ENCODE data around the gene TFEB.

Gene TFEB

DNA sequence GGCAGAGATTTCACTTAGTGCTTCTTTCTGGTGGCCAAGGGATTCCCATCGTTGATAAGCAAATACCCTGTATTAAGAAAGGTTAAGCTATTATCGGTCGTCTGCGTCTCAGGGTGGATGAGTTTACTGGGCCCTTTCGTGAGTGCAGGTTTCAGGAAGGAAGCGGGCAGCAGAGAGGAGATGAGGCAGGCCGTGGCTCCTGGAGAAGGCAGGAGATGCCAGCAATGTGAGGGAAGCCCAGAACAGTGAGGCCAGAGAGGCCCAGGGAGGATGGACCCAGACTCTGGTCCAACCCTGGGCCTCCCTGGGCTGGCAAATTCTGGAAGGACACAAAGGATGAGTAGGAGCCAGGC is 11.2 kb downstream of the TFEB start:
- H2BK120ac ChIP-seq (ENCODE audit: low read depth, low read length), result no peak overlapping the region
- H3K27me3 ChIP-seq (ENCODE audit: insufficient read depth, low read length, poor library complexity), result no peaks in the 10 kb centered on the region
- H2AK5ac ChIP-seq (ENCODE audit: low read length), result no peak overlapping the region
- no peak overlapping the region for H3K4me3 ChIP-seq (ENCODE audit: low read length)
- H2BK15ac ChIP-seq (replicated peaks; ENCODE audit: low read depth), result no peak overlapping the region
- no peak overlapping the region for H3K18ac ChIP-seq (ENCODE audit: low read length)
- WGBS (ENCODE audit: extremely low coverage, insufficient coverage, low lambda C conversion rate), result no CpG with 5 or more reads among the region's 7 CpGs
- H3K36me3 ChIP-seq (ENCODE audit: control insufficient read depth, insufficient read depth, low read length), result no peaks in the 10 kb centered on the region
- no peak overlapping the region for H3K23ac ChIP-seq (ENCODE audit: low read length)
- no peak overlapping the region for H3K4ac ChIP-seq (ENCODE audit: low read depth, low read length)
- no peak overlapping the region for H4K5ac ChIP-seq (ENCODE audit: low read length)
- H3K27ac ChIP-seq (ENCODE audit: low read depth, low read length), result no peak overlapping the region
- no peaks in the 10 kb centered on the region for H3K79me2 ChIP-seq (ENCODE audit: control insufficient read depth, insufficient read depth, low read length)
- H3K79me1 ChIP-seq (ENCODE audit: low read length), result no peaks in the 10 kb centered on the region
- no peak overlapping the region for H2BK5ac ChIP-seq (ENCODE audit: low read length)
- peaks cover 6% of the 10 kb centered on the region for H3K4me1 ChIP-seq (ENCODE audit: control insufficient read depth, low read depth, low read length)
- H3K9ac ChIP-seq (ENCODE audit: low read length), result no peak overlapping the region
- H3K4me2 ChIP-seq (ENCODE audit: low read length), result no peak overlapping the region
- no peak for DNase-seq
- H4K8ac ChIP-seq (ENCODE audit: low read depth, low read length), result no peak overlapping the region
- H3K56ac ChIP-seq (ENCODE audit: low read length), result no peak overlapping the region

DNA sequence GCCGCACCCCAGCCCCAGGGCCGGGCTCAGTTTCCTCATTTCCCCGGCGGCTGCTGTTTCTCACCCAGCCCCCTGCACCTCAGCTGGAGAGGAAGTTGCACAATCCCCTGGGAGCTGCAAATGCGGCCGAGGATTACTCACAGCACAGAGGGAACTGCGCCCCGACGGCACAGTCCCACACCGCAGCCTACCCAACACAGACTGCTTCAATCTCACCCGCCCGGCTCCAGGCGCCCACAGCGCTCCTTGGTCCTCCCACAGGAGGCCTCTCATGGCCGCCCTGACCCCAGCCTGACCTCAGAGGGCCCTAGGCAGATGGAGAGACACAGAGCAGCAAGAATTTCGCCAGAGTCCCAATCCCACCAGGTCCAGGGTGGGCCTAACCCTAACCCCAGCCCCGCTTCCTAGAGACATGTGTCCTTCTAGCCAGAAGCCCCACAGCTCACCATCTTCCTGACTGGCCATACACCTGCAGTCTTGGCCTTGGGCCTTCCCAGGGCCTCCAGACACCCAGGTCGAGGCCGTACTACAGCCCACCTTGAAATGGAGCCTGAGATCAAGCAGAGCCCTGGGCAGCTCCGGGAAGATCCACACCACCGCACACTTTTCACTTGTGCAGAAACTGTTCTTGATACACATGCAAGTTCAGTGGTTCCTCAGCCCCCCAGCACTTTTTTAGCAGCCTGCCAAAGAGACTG is 11.7 kb downstream of the TFEB start:
- peak; percentile 65 for DNase-seq
- no peak overlapping the region for H3K27ac ChIP-seq (ENCODE audit: low read depth, low read length)
- H2AK5ac ChIP-seq (ENCODE audit: low read length), result peak overlapping the region; percentile 55
- peak overlapping the region; percentile 19 for H2BK5ac ChIP-seq (ENCODE audit: low read length)
- no CpG with 5 or more reads among the region's 21 CpGs for WGBS (ENCODE audit: extremely low coverage, insufficient coverage, low lambda C conversion rate)
- no peak overlapping the region for H3K4ac ChIP-seq (ENCODE audit: low read depth, low read length)
- no peak overlapping the region for H3K4me2 ChIP-seq (ENCODE audit: low read length)
- peak overlapping the region; percentile 31 for H3K9ac ChIP-seq (ENCODE audit: low read length)
- H4K8ac ChIP-seq (ENCODE audit: low read depth, low read length), result no peak overlapping the region
- H3K27me3 ChIP-seq (ENCODE audit: insufficient read depth, low read length, poor library complexity), result no peaks in the 10 kb centered on the region
- no peak overlapping the region for H3K18ac ChIP-seq (ENCODE audit: low read length)
- H4K5ac ChIP-seq (ENCODE audit: low read length), result no peak overlapping the region
- H3K4me1 ChIP-seq (ENCODE audit: control insufficient read depth, low read depth, low read length), result peaks cover 6% of the 10 kb centered on the region
- H3K56ac ChIP-seq (ENCODE audit: low read length), result peak overlapping the region; percentile 57
- H3K36me3 ChIP-seq (ENCODE audit: control insufficient read depth, insufficient read depth, low read length), result no peaks in the 10 kb centered on the region
- H3K23ac ChIP-seq (ENCODE audit: low read length), result peak overlapping the region; percentile 19
- H2BK15ac ChIP-seq (replicated peaks; ENCODE audit: low read depth), result no peak overlapping the region
- H2BK120ac ChIP-seq (ENCODE audit: low read depth, low read length), result no peak overlapping the region
- no peak overlapping the region for H3K4me3 ChIP-seq (ENCODE audit: low read length)
- H3K79me1 ChIP-seq (ENCODE audit: low read length), result no peaks in the 10 kb centered on the region
- H3K79me2 ChIP-seq (ENCODE audit: control insufficient read depth, insufficient read depth, low read length), result no peaks in the 10 kb centered on the region

- no peak overlapping the region for H3K18ac ChIP-seq (ENCODE audit: low read length)
- no peaks in the 10 kb centered on the region for H3K27me3 ChIP-seq (ENCODE audit: insufficient read depth, low read length, poor library complexity)
- no peak overlapping the region for H3K4me3 ChIP-seq (ENCODE audit: low read length)
- DNase-seq, result no peak
- H4K8ac ChIP-seq (ENCODE audit: low read depth, low read length), result no peak overlapping the region
- H3K4ac ChIP-seq (ENCODE audit: low read depth, low read length), result no peak overlapping the region
- no peak overlapping the region for H2BK120ac ChIP-seq (ENCODE audit: low read depth, low read length)
- peak overlapping the region; percentile 72 for H3K56ac ChIP-seq (ENCODE audit: low read length)
- H3K27ac ChIP-seq (ENCODE audit: low read depth, low read length), result no peak overlapping the region
- H3K4me2 ChIP-seq (ENCODE audit: low read length), result no peak overlapping the region
- H2BK5ac ChIP-seq (ENCODE audit: low read length), result no peak overlapping the region
- H2AK5ac ChIP-seq (ENCODE audit: low read length), result no peak overlapping the region
- H2BK15ac ChIP-seq (replicated peaks; ENCODE audit: low read depth), result no peak overlapping the region
- H4K5ac ChIP-seq (ENCODE audit: low read length), result no peak overlapping the region
- WGBS (ENCODE audit: extremely low coverage, insufficient coverage, low lambda C conversion rate), result no CpG with 5 or more reads among the region's 8 CpGs
- no peaks in the 10 kb centered on the region for H3K79me1 ChIP-seq (ENCODE audit: low read length)
- peaks cover 6% of the 10 kb centered on the region for H3K4me1 ChIP-seq (ENCODE audit: control insufficient read depth, low read depth, low read length)
- no peaks in the 10 kb centered on the region for H3K36me3 ChIP-seq (ENCODE audit: control insufficient read depth, insufficient read depth, low read length)
- H3K9ac ChIP-seq (ENCODE audit: low read length), result no peak overlapping the region
- no peaks in the 10 kb centered on the region for H3K79me2 ChIP-seq (ENCODE audit: control insufficient read depth, insufficient read depth, low read length)
- H3K23ac ChIP-seq (ENCODE audit: low read length), result no peak overlapping the region
These were observed 12.4 kb downstream of the TFEB start for GRCh38 chr6:41722969-41723529.

- Histone ChIP-seq H3K18ac (ENCODE audit: low read length) (no peak overlapping the region), H3K79me1 (ENCODE audit: low read length) (no peaks in the 10 kb centered on the region), H3K4me1 (ENCODE audit: control insufficient read depth, low read depth, low read length) (peaks cover 6% of the 10 kb centered on the region), H2BK5ac (ENCODE audit: low read length) (no peak overlapping the region), H2BK120ac (ENCODE audit: low read depth, low read length) (no peak overlapping the region), H3K36me3 (ENCODE audit: control insufficient read depth, insufficient read depth, low read length) (no peaks in the 10 kb centered on the region), H2AK5ac (ENCODE audit: low read length) (no peak overlapping the region), H3K27me3 (ENCODE audit: insufficient read depth, low read length, poor library complexity) (no peaks in the 10 kb centered on the region), H3K23ac (ENCODE audit: low read length) (no peak overlapping the region), H2BK15ac (replicated peaks; ENCODE audit: low read depth) (no peak overlapping the region), H4K8ac (ENCODE audit: low read depth, low read length) (no peak overlapping the region), H3K4me3 (ENCODE audit: low read length) (no peak overlapping the region), H3K4ac (ENCODE audit: low read depth, low read length) (no peak overlapping the region), H3K79me2 (ENCODE audit: control insufficient read depth, insufficient read depth, low read length) (no peaks in the 10 kb centered on the region), H3K56ac (ENCODE audit: low read length) (no peak overlapping the region), H3K27ac (ENCODE audit: low read depth, low read length) (no peak overlapping the region), H3K4me2 (ENCODE audit: low read length) (no peak overlapping the region), H4K5ac (ENCODE audit: low read length) (no peak overlapping the region), H3K9ac (ENCODE audit: low read length) (no peak overlapping the region)
- DNase-seq, result no peak
- no CpG with 5 or more reads among the region's 3 CpGs for WGBS (ENCODE audit: extremely low coverage, insufficient coverage, low lambda C conversion rate)
These were observed 14.0 kb downstream of the TFEB start for GRCh38 chr6:41721414-41721813.

GRCh38 chr6:41720783-41721182 is 14.6 kb downstream of the TFEB start:
- H3K18ac ChIP-seq (ENCODE audit: low read length), result no peak overlapping the region
- H3K23ac ChIP-seq (ENCODE audit: low read length), result no peak overlapping the region
- H3K56ac ChIP-seq (ENCODE audit: low read length), result no peak overlapping the region
- H2BK15ac ChIP-seq (replicated peaks; ENCODE audit: low read depth), result no peak overlapping the region
- no peaks in the 10 kb centered on the region for H3K79me1 ChIP-seq (ENCODE audit: low read length)
- no peak overlapping the region for H3K4ac ChIP-seq (ENCODE audit: low read depth, low read length)
- H3K36me3 ChIP-seq (ENCODE audit: control insufficient read depth, insufficient read depth, low read length), result no peaks in the 10 kb centered on the region
- no peaks in the 10 kb centered on the region for H3K79me2 ChIP-seq (ENCODE audit: control insufficient read depth, insufficient read depth, low read length)
- no peak overlapping the region for H4K5ac ChIP-seq (ENCODE audit: low read length)
- no peak overlapping the region for H3K9ac ChIP-seq (ENCODE audit: low read length)
- WGBS (ENCODE audit: extremely low coverage, insufficient coverage, low lambda C conversion rate), result no CpG with 5 or more reads among the region's 2 CpGs
- H3K4me3 ChIP-seq (ENCODE audit: low read length), result no peak overlapping the region
- no peak overlapping the region for H2BK120ac ChIP-seq (ENCODE audit: low read depth, low read length)
- DNase-seq, result no peak
- no peak overlapping the region for H4K8ac ChIP-seq (ENCODE audit: low read depth, low read length)
- no peak overlapping the region for H3K4me2 ChIP-seq (ENCODE audit: low read length)
- no peak overlapping the region for H2BK5ac ChIP-seq (ENCODE audit: low read length)
- H2AK5ac ChIP-seq (ENCODE audit: low read length), result no peak overlapping the region
- H3K27me3 ChIP-seq (ENCODE audit: insufficient read depth, low read length, poor library complexity), result no peaks in the 10 kb centered on the region
- peaks cover 6% of the 10 kb centered on the region for H3K4me1 ChIP-seq (ENCODE audit: control insufficient read depth, low read depth, low read length)
- H3K27ac ChIP-seq (ENCODE audit: low read depth, low read length), result no peak overlapping the region

DNA sequence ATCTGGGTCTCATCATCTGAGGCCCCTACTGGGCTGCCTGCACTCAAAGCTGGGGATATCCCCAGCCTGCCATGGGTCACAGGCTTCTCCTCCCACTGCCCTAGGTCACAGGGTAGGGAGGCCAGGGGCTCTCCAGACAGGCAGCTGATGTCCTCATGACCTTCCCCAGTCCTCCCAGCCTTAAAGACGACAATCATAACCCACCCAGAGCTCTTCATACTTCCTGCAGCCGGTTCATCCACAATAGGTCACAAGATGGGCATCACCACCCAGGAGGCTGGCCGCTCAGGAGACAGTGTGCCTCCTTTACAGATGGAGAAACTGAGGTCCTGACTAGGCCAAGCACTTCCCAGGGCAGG is 15.2 kb downstream of the TFEB start:
- Histone ChIP-seq H3K79me1 (ENCODE audit: low read length) (no peaks in the 10 kb centered on the region), H3K56ac (ENCODE audit: low read length) (no peak overlapping the region)

More for the DNA sequence above, 15.2 kb downstream of the TFEB start:
- Histone ChIP-seq H3K27me3 (ENCODE audit: insufficient read depth, low read length, poor library complexity) (no peaks in the 10 kb centered on the region), H2BK5ac (ENCODE audit: low read length) (no peak overlapping the region), H4K8ac (ENCODE audit: low read depth, low read length) (no peak overlapping the region), H3K4me3 (ENCODE audit: low read length) (no peak overlapping the region), H4K5ac (ENCODE audit: low read length) (no peak overlapping the region), H2BK15ac (replicated peaks; ENCODE audit: low read depth) (no peak overlapping the region), H3K79me2 (ENCODE audit: control insufficient read depth, insufficient read depth, low read length) (no peaks in the 10 kb centered on the region), H3K23ac (ENCODE audit: low read length) (no peak overlapping the region), H3K36me3 (ENCODE audit: control insufficient read depth, insufficient read depth, low read length) (no peaks in the 10 kb centered on the region), H3K27ac (ENCODE audit: low read depth, low read length) (no peak overlapping the region), H2AK5ac (ENCODE audit: low read length) (no peak overlapping the region), H3K4me1 (ENCODE audit: control insufficient read depth, low read depth, low read length) (peaks cover 6% of the 10 kb centered on the region), H2BK120ac (ENCODE audit: low read depth, low read length) (no peak overlapping the region), H3K4ac (ENCODE audit: low read depth, low read length) (no peak overlapping the region), H3K9ac (ENCODE audit: low read length) (no peak overlapping the region), H3K18ac (ENCODE audit: low read length) (no peak overlapping the region), H3K4me2 (ENCODE audit: low read length) (no peak overlapping the region)
- no CpG with 5 or more reads among the region's 3 CpGs for WGBS (ENCODE audit: extremely low coverage, insufficient coverage, low lambda C conversion rate)
- DNase-seq, result no peak

Measured in mesendoderm (in vitro differentiated cells).